Adrenal gland (tissue), 5 donors: ENCODE results near the gene ACAD9.

Experiments used
- CTCF ChIP-seq, 6 experiments: fragments of 450-650 bp in 4 of 6; fragments of 200-600 bp in 2 of 6; sonication (generic) in 1 of 6; IDR thresholded peaks; 1 replicate in 5 of 6; 2 replicates in 1 of 6; pipeline versions ENCODE4 v1.5.1 to v1.8.0; 2016 to 2021; ENCODE audit warnings: antibody characterized with exemption in 6 of 6, mild to moderate bottlenecking in 2 of 6, moderate library complexity in 1 of 6
- POLR2A ChIP-seq, 2 donors: fragments of 450-650 bp; IDR thresholded peaks; one replicate each; pipeline ENCODE4 v1.6.1; 2017; ENCODE audit warnings: antibody characterized with exemption in 2 of 2, mild to moderate bottlenecking in 2 of 2, moderate library complexity in 1 of 2
- donor health status: DM: no; HTN: no; CAD: no.

GRCh38 chr3:128879991-128880390, 571 bp downstream of the ACAD9 start:
- TF ChIP-seq CTCF (IDR thresholded peaks at IDR 0.05) (no peak), POLR2A (IDR thresholded peaks at IDR 0.05) (no peak)
